CD4-positive, alpha-beta T cell treated with Interleukin-17A for 4 hours (primary cell): Measurements from ENCODE around the gene PHRF1.

Experiments used
- DNase-seq: peaks from one replicate; pipeline ENCODE4 v3.0.0-alpha.2; 2020; ENCODE audit warnings: mixed read lengths

The PHRF1 gene

DNA sequence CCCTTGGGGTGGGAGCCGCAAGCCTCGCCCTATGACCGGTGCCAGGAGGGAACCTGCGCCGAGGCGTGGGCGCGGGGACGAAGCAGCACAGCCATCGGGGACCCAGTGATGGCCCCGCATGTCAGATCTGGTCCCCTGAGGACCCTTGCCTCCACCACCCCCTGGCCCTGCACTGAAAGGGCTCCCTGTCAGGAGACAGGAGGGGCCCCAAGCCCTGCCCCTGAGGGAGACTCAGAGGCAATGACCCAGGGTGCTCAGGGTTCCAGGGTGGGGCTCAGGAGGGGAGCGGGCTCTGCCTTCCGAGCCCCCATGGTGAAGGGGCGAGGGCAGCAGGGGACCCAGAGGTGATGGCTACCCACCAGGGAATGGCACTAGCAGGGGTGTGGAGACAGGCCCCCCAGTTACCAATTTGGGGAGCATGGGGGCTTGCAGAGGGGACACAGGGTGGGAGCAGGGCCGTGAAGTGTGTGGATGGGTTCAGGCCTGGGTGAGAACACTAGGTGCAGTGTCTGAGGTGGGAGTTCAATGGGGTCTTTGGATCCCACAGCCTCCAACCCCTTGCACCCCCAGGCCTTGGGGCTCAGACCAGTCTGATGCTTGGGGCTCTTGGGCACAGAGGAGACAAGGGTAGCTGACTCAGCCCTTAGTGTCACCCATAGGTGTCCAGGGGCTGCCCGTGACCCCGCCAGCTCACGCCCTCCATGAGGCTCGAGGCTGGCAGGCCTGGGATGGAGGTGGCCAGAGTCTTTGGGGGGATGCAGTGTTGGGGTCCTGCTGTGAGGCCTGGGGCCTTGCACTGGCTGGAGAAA lies 38.4 kb upstream of the PHRF1 start:
- DNase-seq = no peak

DNA sequence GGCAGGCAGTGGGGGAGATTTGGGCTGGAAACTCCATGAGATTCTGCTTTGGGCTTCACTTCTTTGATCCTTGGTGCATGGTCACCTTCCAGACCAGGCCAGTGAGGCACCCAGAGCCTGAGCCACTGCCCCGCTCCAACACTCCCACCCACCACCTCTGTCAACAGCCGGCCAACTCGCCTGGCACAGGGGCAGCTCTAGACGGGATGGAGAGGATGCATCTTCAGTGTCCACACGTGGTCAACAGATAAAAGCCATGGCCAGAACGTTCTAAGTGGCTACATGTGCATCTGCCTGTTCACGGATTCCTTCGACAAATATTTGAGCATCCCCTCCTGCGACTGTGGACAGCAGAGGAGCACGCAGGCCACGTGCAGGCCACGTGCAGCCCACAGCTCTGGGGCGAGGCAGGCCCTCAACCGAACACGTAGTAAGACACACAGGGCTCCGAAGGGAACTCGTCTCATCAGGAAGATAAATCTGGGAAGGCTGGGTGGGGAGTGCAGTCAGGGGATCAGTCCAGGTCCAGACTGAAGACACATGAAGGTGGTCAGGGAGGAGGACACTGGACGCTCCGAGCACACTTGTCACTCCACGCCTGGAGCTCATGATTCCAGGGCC lies 37.7 kb upstream of the PHRF1 start:
- DNase-seq = no peak

DNA sequence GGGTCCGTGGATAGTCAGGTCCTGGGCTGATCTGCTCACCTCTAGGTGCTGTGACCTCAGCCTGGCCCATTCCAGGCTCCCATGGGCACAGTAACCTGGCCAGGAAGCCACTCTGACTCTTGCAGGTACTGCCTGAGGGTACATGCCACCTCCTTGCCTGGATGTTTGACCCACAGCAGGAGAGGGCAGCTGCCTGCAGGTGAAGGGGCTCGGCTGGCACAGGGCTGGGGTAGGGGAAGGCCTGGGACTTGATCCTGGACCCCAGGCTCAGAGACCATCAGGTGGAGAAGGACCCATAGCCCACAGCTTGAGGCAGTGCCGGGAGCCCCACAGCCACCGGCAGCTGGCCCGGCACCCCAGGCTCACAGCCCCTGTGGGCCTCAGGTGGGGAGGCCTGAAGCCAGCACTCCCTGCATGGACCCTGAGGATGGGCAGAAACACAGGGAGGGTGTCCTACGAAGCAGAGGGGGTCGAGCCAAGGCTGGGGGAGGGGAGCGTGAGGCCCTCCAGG lies 36.2 kb upstream of the PHRF1 start:
- no peak for DNase-seq

DNA sequence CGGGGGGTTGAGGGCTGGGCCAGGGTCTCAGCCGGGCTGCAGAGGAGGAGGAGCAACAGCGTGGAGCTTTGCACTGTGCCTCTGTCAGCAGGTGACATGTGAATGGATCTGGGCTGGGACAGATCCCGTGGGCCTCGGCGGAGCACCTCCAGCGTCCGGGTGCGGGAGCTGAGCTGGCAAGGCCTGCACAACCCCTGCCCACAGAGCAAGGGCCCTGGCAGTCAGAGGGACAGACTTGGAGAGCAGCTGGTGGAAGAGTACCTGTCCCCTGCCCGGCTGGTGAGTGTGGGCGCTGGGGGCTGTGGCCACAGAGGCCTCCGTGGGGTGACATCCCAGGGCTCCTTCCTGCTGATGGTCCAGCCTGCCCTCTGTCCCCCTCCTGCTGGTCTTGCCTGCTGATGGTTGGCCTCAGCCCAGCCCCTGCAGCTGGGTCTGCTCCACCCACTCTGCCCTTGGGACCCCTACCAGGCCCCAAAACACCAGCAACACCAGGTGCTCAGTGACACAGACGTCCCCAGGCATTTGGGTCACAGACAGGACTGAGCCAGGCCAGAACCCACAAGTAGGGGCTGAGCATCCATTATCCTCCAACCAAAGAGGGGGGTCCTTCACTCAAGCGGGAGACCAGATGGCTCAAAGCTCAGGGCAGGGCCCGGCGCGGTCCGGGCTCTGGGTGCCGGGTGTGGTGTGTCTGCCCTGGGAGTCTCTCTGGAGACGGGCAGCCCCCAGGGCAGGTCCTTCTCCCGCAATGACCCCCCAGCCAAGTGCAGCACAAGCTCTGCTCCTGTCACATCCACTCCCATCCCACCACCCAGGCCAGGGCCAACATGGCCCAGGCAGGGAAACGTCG lies 35.5 kb upstream of the PHRF1 start:
- DNase-seq = no peak

DNA sequence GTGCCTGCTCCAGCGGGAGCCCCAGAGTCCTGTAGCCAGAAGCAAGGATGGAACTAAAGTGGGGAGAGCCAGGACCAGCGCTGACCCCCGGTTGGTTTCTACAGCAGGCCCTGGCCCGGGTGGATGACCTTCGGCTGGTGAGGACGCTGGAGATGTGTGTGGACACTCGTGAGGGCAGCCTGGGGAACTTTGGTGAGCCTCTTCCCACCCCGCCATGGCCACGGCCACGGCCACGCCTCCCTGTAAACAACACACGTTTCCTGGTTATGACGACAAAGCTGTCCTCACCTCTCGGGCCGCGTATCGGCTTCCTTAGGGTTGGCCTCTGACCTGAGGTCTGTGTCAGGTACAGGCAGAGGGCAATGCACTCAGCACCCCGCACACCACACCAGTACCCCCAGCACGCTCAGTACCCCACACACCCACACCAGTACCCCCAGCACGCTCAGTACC lies 34.8 kb upstream of the PHRF1 start:
- no peak for DNase-seq

DNA sequence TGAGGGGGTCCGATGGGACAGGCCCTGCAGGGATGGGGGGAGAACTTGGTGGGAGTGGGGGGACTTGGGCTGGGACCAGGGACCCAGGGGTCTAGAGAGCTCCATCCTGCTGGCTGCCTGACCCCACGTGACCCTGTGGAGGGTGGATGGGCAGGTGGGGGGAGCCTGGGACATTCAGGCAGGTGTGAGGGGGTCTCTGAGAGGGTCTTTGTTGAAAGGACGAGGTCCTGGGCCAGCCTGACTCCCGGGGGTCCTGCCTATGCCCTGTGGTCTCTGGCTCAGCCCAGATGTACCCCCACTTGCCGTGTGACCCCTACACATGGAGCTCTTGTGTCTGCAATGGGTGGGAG lies 31.5 kb upstream of the PHRF1 start:
- no peak for DNase-seq

DNA sequence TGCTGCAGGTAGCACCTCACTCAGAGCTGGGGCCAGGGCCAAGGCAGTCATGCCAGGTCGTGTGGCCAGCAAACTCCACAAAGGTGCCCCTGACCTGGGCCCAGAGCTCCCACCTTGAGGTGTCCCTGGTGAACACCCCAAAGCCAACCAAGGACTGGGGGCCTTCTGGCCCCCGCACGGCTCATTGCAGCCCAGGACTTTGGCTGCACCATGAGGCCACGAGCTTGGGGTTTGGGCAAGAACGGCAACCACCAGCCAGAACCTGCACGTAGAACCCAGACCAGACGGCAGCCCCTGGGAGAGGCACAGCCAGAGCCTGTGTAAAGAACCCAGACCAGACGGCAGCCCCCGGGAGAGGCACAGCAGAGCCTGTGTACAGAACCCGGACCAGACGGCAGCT lies 31.1 kb upstream of the PHRF1 start:
- no peak for DNase-seq

DNA sequence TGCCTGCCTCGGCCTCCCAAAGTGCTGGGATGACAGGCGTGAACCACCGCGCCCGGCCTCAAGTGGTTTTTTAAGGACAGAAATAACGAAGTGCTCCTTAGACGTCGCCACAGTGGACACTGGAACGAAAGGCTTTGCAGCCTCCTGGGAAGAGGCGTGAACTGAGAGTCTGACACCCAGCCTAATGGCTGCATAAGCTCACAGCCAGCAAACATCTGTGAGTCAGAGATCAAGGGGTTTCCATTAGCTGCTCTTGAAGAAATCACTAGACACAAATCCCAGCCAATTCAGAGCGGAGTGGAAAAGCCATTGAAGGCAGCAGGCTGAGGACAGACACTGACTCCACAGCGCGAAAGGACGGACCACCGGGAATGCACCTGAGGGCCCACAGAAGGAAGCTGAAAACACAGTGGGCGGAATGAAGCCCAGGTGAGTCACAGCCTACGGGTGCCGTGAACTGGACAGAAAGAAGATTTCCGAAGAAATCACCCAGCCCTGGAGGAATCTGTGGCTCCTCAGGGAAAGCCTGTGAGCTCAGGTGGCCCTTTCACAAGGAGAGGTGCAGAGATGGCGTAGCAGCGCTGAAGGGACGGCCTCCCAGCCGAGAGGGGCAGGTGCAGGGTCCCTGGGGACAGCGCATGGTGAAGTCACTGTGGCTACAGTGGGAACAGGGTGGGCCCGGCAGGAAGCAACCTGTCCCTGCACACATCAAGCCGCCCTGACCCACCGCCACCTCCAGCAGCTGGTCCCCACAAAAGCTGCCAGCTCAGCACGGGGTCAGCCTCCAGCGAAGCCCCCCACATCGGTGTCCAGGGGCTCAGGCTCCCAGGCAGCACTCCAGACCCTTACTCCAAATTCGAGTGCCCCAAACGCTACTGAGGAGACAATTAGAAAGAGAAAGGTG lies 27.3 kb upstream of the PHRF1 start:
- no peak for DNase-seq

DNA sequence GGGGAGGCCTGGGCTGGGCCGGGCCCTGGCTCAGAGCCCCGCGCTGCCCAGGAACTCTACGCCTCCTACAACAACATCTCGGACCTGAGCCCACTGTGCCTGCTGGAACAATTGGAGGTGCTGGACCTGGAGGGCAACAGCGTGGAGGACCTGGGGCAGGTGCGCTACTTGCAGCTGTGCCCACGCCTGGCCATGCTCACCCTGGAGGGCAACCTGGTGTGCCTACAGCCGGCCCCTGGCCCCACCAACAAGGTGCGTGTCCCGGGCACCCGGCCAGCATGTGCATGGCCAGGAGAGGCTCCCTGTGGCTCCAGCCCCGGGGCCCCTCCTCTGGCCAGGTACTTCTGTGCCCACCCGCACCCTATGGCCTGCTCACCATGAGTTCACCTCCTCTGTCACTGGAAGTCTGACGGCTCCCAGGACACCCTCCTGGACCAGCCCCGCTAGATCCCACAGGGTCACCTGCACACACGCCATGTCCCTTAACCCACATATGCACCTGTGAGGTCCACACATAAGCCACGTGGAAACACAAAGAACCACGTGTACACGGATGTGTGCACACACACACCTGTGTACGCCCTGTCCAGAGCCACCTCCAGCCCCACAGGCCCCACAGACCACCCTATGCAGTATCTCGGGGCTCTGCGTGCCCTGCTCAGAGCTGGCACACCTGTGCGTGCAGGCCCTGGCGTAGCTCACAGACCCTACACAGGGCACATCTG lies 26.1 kb upstream of the PHRF1 start:
- no peak for DNase-seq

DNA sequence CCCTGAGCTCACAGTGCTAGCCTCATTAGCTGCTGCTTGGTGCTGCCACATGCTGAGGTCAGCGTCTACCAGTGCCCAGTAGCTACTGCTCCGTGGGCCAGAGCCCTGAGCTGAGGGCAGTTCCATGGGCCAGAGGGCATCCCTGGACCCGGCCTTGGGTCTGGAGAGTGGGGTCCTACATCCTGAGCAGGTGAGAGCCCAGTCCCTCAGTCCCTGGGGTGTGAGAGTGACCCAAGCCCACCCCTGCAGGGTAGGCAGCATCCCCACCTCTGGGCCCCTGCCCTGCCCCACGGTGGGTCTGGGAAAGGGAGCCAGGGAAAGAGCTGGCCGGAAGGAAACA lies 25.6 kb upstream of the PHRF1 start:
- DNase-seq = no peak

DNA sequence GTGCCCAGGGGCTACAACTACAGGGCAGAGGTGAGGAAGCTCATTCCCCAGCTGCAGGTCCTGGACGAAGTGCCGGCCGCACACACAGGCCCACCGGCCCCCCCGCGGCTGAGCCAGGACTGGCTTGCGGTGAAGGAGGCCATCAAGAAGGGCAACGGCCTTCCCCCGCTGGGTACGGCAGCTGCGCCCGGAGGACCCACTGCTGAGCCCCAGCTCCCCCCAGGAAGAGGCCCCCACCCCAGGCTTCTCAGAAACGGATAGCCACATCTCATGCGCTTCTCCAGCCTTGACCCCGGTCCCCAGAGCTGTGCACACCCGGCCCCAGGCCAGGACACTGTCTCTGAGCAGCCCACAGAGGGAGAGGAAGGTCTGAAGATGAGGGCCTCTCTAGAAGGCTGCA lies 25.1 kb upstream of the PHRF1 start:
- no peak for DNase-seq

DNA sequence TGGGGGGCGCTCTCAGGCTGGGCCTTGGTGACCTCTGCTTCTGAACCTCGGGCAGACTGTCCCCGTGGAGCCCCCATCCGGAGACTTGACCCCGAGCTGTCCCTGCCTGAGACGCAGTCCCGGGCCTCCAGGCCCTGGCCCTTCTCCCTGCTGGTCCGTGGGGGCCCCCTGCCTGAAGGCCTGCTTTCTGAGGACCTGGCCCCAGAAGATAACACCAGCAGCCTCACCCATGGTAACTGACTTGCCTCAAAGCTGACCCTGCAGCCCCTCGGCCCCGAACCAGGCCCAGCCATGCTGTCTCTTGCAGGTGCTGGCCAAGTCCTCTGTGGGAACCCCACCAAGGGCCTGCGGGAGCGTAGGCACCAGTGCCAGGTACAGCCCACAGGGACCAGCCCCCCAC lies 24.7 kb upstream of the PHRF1 start:
- no peak for DNase-seq

DNA sequence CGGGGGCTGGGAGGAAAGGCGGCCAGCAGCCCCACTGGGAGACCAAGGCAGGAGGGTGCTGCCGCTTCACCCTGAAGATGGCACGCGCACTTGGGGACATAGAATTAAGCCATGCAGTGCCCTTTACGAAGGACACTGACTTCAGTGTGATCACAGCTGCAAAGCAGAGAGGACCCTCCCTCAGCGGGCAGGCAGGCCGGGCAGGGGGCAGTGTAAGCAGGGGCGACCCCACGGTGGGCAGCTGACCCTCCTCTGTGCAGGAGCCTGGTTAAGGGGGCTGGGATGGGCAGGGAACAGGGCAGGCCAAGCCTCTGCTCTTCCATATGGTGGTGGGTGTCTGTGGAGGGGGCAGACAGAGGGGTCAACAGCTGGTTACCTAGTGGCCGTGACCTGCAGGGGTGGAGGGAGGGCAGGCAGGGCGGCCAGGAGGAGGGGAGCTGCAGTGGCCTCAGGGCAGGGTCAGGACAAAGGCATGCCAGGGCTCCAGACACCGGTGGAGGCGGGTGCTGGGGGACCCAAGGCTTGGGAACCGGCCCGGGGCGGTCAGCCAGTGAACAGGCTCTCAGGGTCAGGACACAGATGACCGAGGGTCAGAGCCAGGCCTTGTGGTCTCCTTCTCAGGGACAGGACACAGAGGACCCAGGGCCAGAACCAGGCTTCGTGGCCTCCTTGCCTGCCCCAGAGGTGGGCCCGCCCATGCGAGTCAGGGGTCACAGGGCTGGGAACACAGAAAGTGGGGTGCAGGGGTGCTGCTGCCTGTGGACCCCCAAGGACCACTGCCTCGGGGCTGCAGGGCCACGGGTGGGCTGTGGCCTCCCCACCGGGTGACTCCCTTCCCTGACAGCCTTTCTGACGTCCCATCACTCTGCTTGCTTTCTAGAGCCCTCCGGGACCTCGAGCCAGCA lies 22.9 kb upstream of the PHRF1 start:
- DNase-seq = no peak

DNA sequence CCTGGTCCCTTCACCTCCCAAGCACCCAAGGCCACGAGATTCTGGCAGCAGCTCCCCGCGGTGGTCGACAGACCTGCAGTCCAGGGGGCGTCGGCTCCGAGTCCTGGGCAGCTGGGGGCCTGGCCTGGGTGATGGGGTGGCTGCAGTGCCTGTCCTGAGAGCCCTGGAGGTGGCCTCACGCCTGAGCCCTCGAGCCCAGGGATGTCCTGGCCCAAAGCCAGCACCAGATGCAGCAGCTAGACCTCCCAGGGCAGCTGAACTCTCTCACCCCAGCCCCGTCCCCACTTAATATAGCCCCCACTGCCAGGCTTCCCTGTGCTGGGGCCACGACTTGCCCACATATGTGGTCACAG lies 22.3 kb upstream of the PHRF1 start:
- DNase-seq = no peak

DNA sequence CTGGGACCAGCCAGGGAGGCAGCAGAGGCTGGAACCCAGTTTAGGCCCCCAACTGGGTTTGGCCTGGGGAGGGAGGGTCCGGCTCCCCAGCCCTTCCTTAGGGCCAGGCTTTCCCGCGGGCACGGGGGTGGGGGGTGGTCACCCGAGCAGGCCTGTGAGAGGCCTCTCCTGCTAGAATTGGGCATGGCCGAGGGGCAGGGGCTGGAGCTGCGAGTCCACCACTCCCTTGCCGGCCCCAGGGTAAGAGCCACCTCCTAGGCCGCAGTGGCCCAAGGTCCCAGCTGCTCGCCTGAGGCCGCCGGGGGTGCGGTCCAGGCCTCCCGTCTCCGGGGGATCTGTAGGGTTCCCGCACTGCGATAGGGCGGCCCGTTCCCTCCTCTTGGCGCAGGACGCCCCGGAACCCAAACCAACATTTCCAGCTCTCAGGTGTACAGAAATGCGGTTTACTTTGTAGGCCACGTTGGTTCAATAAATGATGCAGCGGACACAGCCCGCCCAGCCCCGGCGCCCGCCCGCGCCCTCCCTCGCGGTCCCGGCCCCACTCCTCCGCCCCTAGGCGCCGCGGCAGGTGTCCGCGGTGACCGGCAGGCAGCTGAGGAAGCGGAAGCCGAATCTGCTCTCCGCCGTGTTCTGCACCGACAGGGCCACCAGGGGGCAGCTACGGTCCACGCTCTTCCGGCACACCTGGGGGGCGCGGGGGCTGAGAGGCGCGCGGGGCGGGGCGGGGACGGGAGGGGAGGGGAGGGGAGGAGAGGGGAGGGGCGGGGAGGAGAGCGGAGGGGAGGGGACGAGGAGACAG lies 21.6 kb upstream of the PHRF1 start:
- peak; percentile 94 for DNase-seq

DNA sequence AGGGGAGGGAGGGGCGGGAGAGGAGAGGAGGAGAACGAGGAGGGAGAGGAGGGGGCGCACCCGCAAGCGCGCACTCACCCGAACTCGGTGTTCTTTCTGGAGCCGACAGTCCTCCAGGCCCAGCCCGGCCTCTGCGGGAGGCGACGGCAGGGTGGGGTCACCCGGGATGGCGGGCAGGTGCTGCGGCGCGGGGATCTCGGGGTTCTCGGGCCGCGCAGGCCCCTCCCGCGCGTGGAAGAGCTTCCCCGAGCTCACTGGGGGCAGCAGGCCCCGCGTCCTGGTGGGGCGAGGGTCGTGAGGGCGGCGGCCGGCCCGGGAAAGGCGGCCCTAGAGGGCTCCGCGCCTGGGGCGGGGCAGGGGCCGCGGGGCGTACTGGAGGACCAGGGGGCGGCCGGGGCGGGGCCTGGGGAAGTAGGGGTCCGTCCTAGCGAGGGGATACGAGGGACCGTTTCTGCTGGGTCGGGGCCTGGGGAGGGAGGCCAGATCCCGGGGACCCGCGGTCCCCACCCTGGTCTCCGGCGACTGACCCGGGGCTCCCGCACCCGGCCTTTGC lies 21.0 kb upstream of the PHRF1 start:
- no peak for DNase-seq

DNA sequence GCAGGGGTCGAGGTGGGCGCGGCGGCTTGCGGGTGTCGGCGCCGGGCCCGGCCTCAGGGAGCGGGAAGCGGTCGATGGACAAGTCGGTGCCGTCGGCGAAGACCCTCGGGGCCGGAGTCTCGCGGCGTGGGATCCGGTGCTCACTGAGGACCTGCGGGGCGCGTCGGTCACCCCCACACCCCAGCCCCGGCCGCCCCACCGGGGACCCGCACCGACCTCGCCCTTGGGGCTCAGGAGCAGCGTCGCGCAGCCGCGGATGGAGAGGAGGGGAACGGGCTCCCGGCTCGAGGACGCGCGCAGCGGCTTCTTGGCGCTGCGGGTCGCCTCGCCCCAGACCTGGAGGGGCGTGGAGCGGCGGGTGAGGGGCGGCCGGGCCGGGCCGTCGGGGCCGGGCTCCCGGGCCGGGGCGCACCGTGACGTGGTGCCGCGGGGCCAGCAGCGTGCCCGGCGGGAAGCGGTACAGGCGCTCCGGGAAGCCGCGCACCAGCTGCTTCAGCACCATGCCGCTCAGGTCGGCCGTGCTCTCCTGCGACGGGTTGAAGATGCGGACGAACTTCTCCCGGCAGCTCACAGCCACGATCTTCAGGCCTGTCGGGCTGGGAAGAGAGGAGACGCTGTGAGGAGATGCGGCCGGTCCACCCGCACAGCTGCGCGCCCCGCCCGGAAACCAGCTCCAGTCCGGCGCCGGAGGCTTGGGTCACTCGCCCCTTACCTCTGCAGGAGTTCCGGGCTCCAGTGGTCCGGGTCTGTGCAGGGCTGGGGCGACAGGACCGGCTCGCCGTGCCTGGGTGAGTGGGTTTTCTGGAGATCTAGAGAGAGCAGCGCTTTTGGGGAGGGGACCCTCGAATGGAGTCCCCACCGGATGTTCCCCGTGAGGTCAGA lies 20.2 kb upstream of the PHRF1 start:
- peak; percentile 52 for DNase-seq

DNA sequence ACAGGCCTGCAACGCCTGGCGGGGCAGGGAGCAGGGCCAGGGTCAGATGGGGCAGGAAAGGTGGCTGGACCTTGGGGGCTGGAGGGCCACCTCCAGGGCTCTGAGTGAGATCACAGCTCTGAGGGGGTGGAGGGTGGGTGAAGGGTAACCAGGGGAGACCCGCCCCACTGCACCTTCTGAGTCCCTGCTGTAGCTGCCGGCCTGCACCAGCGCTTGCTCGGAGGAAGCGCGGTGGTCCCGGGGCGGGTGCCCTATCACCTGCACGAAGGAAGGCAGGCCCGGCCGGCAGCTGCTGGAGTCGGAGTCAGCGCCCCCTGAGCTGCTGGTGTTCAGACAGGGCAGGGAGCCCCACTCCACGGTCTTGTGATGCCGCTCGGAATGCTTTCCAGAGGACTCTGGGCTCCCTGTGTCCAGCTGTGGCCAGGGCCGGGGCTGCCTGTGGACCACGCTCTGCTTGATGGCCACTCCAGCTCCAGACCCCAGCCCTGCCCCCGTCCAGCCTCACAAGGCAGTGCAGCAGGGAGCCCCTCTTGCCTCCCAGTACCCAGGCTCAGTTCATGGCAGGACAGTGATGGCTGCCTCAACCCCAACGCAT lies 19.5 kb upstream of the PHRF1 start:
- DNase-seq = no peak
